Psoas muscle (tissue), 8 donors: ENCODE data around the gene LIPH. TPM values are rescaled to one million over a fixed set of nuclear protein-coding genes. Genes with fewer than 3 reads are reported as not detected.
"Not testable (repeated sequence)": the region's sequence is repeated elsewhere in the genome, so short reads cannot be mapped to it uniquely, and the experiment has no call there.

Source experiments
- ATAC-seq, 4 donors: fragments of 200-7000 bp; cut with Tn5 transposase; one replicate each; pipeline ENCODE4 v1.9.1; 2020; ENCODE audit warnings: moderate library complexity in 3 of 4, mild to moderate bottlenecking in 2 of 4
- DNase-seq, 2 donors: peaks; one replicate each; pipeline ENCODE4 v3.0.0-alpha.2; 2020
- H3K27ac ChIP-seq: fragments of 200-600 bp; one replicate; pipeline ENCODE4 v1.8.0; 2022
- H3K27me3 ChIP-seq, 3 donors: fragments of 200-600 bp in 1 of 3; one replicate each; pipeline versions ENCODE4 v1.6.1 to v1.8.0; 2013 to 2022; ENCODE audit warnings: low read length in 2 of 3, mild to moderate bottlenecking in 2 of 3, moderate library complexity in 1 of 3; ENCODE audit not compliant: insufficient read depth in 3 of 3
- H3K36me3 ChIP-seq, 2 donors: fragments of 200-600 bp in 1 of 2; one replicate each; pipeline versions ENCODE4 v1.6.1 to v1.8.0; 2013 to 2022; ENCODE audit warnings: low read depth in 1 of 2, mild to moderate bottlenecking in 1 of 2, moderate library complexity in 1 of 2; ENCODE audit not compliant: insufficient read depth in 1 of 2
- H3K4me1 ChIP-seq: fragments of 200-600 bp; one replicate; pipeline ENCODE4 v1.8.0; 2022
- H3K4me3 ChIP-seq: fragments of 200-600 bp; one replicate; pipeline ENCODE4 v1.8.0; 2022; ENCODE audit warnings: mild to moderate bottlenecking
- H3K9me3 ChIP-seq: fragments of 200-600 bp; one replicate; pipeline ENCODE4 v1.8.0; 2022
- WGBS, 3 donors: extraction: QIAGEN DNeasy Blood & Tissue Kit; methylation state at CpG; one replicate each; pipeline versions ENCODE4 v1.1.6 to v1.1.7; 2013; 5-methylcytosine and 5-hydroxymethylcytosine counted together
- intact Hi-C, 2 donors: fragments of 100-400 bp; cut with DNase I; formaldehyde crosslinking; loops; one replicate each; pipeline versions ENCODE4 v1.11.0 to v1.14.2; 2022
- polyA plus RNA-seq, 3 donors: library from polyadenylated mRNA; stranded (reverse); fragments of 200-250 nt; gene quantifications; one replicate each; pipeline ENCODE4 v1.2.3, GENCODE V29; 2013
- total RNA-seq, 4 donors: library from RNA; stranded (reverse); fragmentation: NEBNext Ultra II Directional in 2 of 4; extraction: Animal tissue kit (Norgen Biotek cat#: 25700) in 2 of 4; gene quantifications; one replicate each; pipeline versions ENCODE4 v1.2.1 to v1.2.4, GENCODE V29; 2021 to 2023
- TF ChIP-seq, protein P1 (sequence below): fragments of 200-600 bp; IDR thresholded peaks from one replicate; pipeline ENCODE4 v1.8.0; 2022; ENCODE audit warnings: antibody characterized with exemption
- donor health status: healthy with polysubstance abuse.
- donor health status: DM: no; HTN: no; CAD: no; lungs with moderate emphysema.
- donor health status: Bipolar disorder and iron deficiency.
- donor health status: healthy.
- donor health status: DM: yes; HTN: yes; CAD: no.
- donor health status: DM: no; HTN: no; CAD: no.
- donor health status: DM: no; HTN: no; CAD: no.
- donor health status: DM: yes; HTN: yes; CAD: no.

LIPH gene
- total and polyA plus RNA-seq, 7 donors = 0.03 to 0.04 TPM; not detected in 5

DNA sequence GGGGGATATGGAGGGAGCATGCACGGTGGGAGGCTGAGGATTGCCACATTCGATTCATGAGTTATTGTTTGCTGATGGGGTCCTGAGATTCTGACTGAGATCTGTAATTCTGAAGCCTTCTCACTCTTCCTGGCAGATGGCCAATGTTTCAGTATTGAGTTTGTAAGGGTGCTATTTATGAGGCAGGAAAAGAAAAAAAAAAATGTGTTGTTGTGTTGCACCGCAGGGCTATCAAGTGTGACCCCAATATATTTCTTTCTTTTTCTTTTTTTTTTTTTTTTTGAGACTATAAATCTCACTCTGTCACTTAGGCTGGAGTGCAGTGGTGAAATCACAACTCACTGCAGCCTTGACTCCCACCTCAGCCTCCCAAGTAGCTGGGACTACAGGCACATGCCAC is 30.5 kb upstream of the LIPH start:
- peaks cover 9% of the 10 kb centered on the region for H3K4me1 ChIP-seq
- ATAC-seq (no peak), DNase-seq (no peak)
- H3K36me3 ChIP-seq = no peaks in the 10 kb centered on the region
- WGBS, 3 donors = 19 to 25% (median 22%) methylated on average over 3 of the region's 3 CpGs
- TF ChIP-seq, protein P1, sequence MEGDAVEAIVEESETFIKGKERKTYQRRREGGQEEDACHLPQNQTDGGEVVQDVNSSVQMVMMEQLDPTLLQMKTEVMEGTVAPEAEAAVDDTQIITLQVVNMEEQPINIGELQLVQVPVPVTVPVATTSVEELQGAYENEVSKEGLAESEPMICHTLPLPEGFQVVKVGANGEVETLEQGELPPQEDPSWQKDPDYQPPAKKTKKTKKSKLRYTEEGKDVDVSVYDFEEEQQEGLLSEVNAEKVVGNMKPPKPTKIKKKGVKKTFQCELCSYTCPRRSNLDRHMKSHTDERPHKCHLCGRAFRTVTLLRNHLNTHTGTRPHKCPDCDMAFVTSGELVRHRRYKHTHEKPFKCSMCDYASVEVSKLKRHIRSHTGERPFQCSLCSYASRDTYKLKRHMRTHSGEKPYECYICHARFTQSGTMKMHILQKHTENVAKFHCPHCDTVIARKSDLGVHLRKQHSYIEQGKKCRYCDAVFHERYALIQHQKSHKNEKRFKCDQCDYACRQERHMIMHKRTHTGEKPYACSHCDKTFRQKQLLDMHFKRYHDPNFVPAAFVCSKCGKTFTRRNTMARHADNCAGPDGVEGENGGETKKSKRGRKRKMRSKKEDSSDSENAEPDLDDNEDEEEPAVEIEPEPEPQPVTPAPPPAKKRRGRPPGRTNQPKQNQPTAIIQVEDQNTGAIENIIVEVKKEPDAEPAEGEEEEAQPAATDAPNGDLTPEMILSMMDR = no peak
- H3K9me3 ChIP-seq = no peaks in the 10 kb centered on the region
- no peak overlapping the region for H3K27ac ChIP-seq
- intact Hi-C loops = no loop called here
- H3K27me3 ChIP-seq = peaks cover 0 to 4% (median 0%) of the 10 kb centered on the region in 3 donors
- no peak overlapping the region for H3K4me3 ChIP-seq

DNA sequence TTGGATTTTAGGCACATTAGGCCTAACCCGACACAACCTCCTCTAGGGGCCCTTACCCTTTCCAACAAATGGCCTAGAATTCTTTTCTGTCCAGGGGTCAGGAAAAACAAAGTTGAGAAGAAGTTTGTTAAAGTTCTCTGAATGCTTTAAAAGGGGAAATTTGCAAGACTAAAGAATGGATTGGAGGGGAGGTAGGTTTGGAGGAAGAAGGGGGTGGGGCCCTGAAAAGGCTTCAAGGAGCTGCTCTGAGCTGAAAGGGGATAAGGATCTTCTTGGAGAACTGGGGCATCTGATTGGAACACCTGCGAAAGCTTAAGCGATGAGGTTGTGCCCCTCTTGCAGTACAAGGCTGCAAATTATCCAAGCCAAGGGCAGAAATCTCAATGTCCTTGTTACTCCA is 29.8 kb upstream of the LIPH start:
- TF ChIP-seq, protein P1 = no peak
- WGBS, 3 donors = 41 to 46% (median 43%) methylated on average over 3 of the region's 3 CpGs
- no peaks in the 10 kb centered on the region for H3K36me3 ChIP-seq
- H3K27ac ChIP-seq = no peak overlapping the region
- no peak overlapping the region for H3K4me3 ChIP-seq
- peaks cover 0 to 4% (median 0%) of the 10 kb centered on the region in 3 donors for H3K27me3 ChIP-seq
- ATAC-seq (no peak), DNase-seq (no peak)
- H3K9me3 ChIP-seq = no peaks in the 10 kb centered on the region
- intact Hi-C loops = no loop called here
- H3K4me1 ChIP-seq = peaks cover 6% of the 10 kb centered on the region

DNA sequence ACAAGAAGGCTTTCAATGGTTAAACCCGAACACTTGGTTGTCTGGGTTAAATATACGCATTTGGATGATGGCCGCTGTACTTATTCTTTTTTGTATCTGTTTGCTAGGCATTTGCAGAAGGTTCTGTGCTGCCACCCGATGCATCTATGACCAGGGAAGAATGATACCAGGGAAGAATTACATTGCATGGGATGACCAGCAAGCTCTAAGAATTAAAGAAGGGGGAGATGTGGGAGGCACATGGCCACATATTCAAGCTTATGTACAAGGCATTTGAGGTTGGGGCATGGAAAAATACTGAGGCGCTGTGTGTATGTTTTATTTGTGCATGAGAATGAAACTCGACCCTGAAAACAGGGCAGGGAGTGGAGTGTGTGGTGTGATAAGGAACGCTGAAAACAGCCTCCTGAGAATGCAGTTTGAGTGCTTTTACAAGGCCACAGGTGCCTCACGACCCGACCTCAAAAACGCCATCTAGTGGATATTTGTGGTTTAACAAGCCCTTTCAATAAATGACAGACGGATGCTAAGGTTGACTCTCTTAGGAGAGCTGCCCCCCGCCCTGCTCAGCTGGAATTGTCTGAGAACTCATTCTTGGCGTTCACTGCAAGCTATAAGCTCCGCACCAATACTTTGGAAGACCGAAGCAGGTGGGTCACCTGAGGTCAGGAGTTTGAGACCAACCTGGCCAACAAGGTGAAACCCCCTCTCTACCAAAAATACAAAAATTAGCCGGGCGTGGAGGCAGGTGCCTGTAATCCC is 22.9 kb upstream of the LIPH start:
- TF ChIP-seq, protein P1 = peak; percentile 41
- 29% methylated on average over 17 of the region's 17 CpGs for WGBS, 3 donors
- H3K36me3 ChIP-seq, H3K4me1 ChIP-seq, ATAC-seq, H3K27me3 ChIP-seq, DNase-seq, H3K4me3 ChIP-seq, H3K9me3 ChIP-seq, intact Hi-C loops, H3K27ac ChIP-seq: not testable (repeated sequence)

DNA sequence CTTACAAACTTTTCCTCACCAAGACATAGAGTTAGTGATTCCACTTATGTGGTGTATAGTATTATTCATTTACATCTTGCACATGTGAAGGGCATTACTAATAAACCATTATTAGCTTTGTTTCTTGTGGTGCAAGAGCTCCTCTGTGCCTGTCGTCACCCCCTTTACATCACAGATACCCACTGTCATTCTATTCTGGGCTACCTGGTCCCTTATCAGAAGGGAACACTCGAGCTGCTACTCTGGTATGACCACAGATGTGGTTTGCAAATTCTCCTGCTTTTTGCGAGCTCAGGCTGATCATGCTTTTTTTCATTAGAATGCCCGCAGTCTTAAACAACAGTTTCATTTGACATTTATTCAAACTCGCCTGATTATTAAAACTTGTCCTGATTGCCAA is 19.8 kb upstream of the LIPH start:
- no peaks in the 10 kb centered on the region for H3K4me1 ChIP-seq
- WGBS, 3 donors = 83 to 86% (median 84%) methylated on average over 5 of the region's 5 CpGs
- no peaks in the 10 kb centered on the region for H3K9me3 ChIP-seq
- intact Hi-C loops = no loop called here
- H3K4me3 ChIP-seq = no peak overlapping the region
- H3K36me3 ChIP-seq = no peaks in the 10 kb centered on the region
- TF ChIP-seq, protein P1 = no peak
- no peaks in the 10 kb centered on the region for H3K27me3 ChIP-seq
- DNase-seq = no peak
- ATAC-seq = no peak
- no peak overlapping the region for H3K27ac ChIP-seq

DNA sequence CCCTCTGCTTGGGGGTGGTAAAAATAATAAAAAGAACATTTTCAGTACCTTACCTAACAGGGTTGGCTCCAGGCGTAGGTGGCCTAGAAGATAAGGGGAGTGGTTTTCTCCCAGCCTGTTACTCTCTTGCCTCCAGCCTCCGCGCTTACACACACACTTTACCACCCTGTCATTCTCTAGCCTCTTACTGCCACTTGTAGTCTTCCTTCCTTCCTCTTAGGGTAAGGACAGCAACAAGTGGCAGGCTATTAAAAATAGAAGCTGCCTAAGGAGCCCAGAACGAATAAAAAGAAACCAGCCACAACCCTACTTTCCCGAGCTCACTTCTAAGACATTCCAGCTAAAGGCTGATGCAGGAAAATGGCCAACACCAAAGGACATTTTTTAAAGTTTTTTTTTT is 9.6 kb upstream of the LIPH start:
- Histone ChIP-seq H3K4me1 (no peaks in the 10 kb centered on the region), H3K36me3 (no peaks in the 10 kb centered on the region), H3K4me3 (no peak overlapping the region), H3K27ac (no peak overlapping the region), H3K27me3 (peaks cover 0 to 9% (median 3%) of the 10 kb centered on the region in 3 donors), H3K9me3 (no peaks in the 10 kb centered on the region)
- ATAC-seq (no peak), DNase-seq (no peak)
- 44 to 54% (median 47%) methylated on average over 5 of the region's 5 CpGs for WGBS, 3 donors
- intact Hi-C loops = no loop called here
- TF ChIP-seq, protein P1 = no peak
